ENCODE measurements around the gene ZNF791.

- TF ChIP-seq CTCF (conservative IDR thresholded peaks at IDR 0.05; ENCODE audit: low read length) (no peak), EZH2phosphoT487 (IDR thresholded peaks at IDR 0.05; ENCODE audit: borderline replicate concordance, low read depth, low read length) (no peak)
Observed at GRCh38 chr19:12652219-12652618, 41.5 kb downstream of the ZNF791 start.
